ENCODE data around the gene RBBP4.

Gene RBBP4

GRCh38 chr1:32724678-32725614 is 73.9 kb downstream of the RBBP4 start:
- DNase-seq, result no peak

GRCh38 chr1:32725615-32725982 is 74.6 kb downstream of the RBBP4 start:
- DNase-seq, result no peak

GRCh38 chr1:32727876-32728275 is 76.9 kb downstream of the RBBP4 start:
- DNase-seq, result no peak

- no peak for DNase-seq
Measured at GRCh38 chr1:32728413-32729077, 77.5 kb downstream of the RBBP4 start.

GRCh38 chr1:32729254-32730046 is 78.4 kb downstream of the RBBP4 start:
- no peak for DNase-seq

GRCh38 chr1:32733582-32734321 is 82.7 kb downstream of the RBBP4 start:
- DNase-seq, result peak; percentile 28
